ENCODE results near the gene TPP2.

TPP2 gene

DNA sequence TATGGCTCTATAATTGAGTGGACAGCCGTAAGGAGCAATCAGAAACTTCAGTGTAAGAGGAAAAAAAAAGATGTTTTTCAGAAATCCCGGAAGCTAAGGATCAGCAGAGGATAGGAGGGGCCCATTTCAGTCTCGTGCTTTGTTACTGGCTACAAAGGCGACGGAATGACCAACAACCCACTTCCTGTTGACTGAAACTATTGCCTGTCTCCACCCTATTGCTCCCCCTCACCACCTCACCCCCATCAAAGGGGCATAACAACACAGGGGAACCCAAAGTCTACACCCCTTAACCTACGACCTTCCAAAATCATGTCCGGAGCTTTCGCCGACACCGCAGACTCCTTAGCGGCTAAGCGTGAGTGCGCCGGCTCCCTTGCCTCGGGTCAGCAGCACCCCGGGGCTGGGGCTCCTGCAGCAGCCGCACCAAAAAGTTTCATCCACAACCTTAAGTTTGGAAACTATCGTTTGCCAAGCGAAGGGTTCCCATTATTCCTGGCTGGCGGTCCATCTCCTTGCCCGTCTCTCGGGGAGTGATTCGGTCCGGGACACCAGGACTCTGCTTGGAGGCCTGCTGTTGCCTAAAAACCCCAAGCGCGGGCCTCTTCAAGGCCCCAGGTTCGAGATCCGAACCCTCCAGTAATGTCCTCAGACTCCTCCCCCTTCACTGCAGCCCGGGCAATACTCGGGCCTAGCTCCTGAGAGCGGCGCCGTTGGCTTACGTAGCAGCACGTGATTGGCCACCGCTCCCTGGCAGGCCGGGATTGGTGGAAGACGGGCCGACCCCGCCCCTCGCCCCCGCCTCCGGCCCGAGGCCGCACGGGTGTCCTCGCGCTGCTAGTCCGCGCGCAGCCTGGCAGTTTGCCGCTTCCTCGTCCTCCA lies at the start of gene TPP2:
Gene TPP2, plus strand, starts transcription at position 840 of the 882 bp plus-strand sequence. CDS start 53 bp downstream, outside the sequence.
- peak within 1 kb of the TSS; percentile 89 for H3K27ac ChIP-seq
- TF ChIP-seq, protein P1, sequence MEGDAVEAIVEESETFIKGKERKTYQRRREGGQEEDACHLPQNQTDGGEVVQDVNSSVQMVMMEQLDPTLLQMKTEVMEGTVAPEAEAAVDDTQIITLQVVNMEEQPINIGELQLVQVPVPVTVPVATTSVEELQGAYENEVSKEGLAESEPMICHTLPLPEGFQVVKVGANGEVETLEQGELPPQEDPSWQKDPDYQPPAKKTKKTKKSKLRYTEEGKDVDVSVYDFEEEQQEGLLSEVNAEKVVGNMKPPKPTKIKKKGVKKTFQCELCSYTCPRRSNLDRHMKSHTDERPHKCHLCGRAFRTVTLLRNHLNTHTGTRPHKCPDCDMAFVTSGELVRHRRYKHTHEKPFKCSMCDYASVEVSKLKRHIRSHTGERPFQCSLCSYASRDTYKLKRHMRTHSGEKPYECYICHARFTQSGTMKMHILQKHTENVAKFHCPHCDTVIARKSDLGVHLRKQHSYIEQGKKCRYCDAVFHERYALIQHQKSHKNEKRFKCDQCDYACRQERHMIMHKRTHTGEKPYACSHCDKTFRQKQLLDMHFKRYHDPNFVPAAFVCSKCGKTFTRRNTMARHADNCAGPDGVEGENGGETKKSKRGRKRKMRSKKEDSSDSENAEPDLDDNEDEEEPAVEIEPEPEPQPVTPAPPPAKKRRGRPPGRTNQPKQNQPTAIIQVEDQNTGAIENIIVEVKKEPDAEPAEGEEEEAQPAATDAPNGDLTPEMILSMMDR (IDR thresholded peaks at IDR 0.05) = no peak

DNA sequence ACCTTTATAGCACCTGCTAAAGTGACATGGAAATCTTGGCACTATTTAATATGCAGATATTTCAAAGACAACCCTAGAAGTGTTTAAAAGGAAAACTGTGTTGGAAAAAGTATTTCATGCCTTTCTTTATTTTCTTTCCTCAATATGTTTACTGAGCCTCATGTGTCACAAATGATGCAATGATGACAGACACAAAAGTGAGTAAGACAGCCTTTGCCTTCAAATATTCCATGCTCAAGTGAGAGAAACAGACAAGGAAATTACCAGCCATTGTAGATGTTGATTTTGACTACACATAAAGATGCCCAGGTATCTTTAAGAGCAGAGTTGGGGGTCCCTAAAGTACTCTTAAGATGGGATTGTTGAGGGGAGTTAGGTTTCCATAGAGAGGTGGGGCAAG lies 48.0 kb upstream of the TPP2 start:
- TF ChIP-seq, protein P1 (IDR thresholded peaks at IDR 0.05) = no peak
- no peak overlapping the region for H3K27ac ChIP-seq

DNA sequence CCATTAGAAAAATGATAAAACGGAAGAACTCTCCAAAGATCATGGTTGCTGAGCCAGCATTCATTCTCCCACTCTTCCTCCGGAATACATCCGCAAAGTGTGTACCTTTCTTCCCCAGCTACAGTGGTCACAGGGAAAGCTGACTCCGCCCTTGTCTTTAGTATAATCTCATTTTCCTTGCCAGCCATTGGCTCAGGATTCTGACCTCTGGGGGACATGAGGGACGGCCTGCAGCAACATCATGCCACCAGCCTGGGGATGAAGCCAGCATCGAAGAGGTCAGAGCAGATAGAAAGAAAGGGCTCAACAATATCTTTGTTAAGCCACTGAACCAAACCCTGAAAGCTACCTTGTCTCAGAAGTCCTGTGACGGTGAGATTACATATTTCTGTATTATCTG lies 46.3 kb upstream of the TPP2 start:
- TF ChIP-seq, protein P1 (IDR thresholded peaks at IDR 0.05) = no peak
- TF ChIP-seq ZFX (IDR thresholded peaks at IDR 0.05; ENCODE audit: borderline replicate concordance) = no peak

DNA sequence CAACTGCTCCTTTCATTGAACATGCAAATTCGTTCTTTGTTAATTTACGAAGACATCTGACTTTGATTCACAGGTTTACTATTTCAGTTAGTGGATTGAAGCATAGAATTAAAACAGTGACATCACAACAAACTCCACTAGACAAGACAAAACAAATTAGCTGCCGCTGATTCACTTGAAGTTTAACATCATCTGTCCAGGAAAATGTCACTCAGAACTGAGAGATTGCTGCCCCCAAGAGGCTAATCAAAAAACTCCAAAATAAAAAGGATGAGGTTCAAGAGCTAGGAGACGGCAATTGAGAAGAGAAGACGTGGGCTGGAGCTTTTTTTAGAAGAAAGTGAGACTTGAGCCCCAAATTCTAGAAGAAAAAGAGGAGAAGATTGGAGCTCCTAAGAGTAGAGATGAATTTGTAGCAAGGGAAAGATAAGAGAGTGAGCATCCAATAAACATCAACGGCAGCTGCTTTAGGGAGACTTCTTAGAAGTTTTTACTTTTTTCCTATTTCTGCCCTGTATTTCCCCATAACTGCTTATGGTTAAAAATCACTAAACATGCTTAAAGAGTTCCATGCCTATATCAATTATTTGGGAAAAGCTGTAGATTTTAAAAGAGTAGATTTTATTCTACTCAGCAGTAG lies 40.8 kb upstream of the TPP2 start:
- no peak for TF ChIP-seq ZFX (IDR thresholded peaks at IDR 0.05; ENCODE audit: borderline replicate concordance)
- TF ChIP-seq, protein P1 (IDR thresholded peaks at IDR 0.05) = peak; percentile 76

More for the DNA sequence above, 46.3 kb upstream of the TPP2 start:
- no peak overlapping the region for H3K27ac ChIP-seq

DNA sequence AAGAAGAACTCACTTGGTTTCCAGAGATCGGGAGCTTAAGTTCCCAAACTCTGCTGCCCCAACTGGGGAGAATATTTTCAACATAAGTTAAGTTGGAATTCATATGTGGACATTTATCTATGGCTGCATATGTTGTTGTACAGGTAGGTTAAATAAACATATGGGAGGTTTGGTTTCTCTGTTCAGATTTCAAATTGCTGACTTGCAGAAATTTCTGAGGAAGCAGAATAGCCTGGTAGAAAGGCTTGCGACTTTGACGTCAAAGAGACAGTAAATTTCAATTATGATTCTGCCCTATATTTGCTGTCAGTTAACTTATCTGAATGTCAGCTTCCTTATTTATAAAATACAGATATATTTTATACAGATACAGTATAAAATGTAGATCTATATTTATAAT lies 40.0 kb upstream of the TPP2 start:
- H3K27ac ChIP-seq = no peak overlapping the region
- TF ChIP-seq ZFX (IDR thresholded peaks at IDR 0.05; ENCODE audit: borderline replicate concordance) = no peak
- TF ChIP-seq, protein P1 (IDR thresholded peaks at IDR 0.05) = no peak

More for the DNA sequence above, 40.8 kb upstream of the TPP2 start:
- no peak overlapping the region for H3K27ac ChIP-seq

DNA sequence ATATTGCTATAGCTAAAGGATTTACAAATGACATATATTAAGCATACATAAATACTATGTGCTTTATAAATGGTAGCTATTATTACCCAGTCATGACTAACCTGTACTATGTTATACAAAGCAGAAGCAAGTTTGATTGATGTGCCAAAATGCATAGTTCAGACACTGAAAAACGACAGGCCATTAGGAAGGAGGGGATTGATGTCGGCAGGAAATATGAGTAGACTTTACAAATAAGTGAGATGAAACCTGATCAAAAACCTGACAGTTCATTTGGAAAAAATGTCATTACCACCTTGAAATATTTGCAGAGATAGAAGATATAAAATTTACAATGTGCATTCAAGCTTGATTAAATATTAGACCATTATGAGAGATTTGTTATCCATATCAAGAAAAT lies 38.8 kb upstream of the TPP2 start:
- TF ChIP-seq, protein P1 (IDR thresholded peaks at IDR 0.05) = no peak
- TF ChIP-seq ZFX (IDR thresholded peaks at IDR 0.05; ENCODE audit: borderline replicate concordance) = no peak
- no peak overlapping the region for H3K27ac ChIP-seq

DNA sequence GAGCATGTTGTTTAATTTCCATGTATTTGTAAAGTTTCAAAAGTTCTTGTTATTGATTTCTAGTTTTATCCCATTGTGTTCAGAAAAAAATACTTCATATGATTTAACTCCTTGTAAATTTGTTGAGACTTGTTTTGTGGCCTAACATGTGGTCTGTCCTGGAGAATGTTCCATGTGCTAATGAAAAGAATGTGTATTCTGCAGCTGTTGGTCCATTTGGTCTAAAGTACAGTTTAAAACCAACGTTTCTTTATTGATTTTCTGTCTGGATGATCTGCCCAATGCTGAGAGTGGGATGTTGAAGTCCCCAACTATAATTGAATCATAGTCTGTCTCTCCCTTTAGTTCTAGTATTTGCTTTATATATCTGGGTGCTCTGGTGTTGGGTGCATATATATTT lies 34.9 kb upstream of the TPP2 start:
- TF ChIP-seq ZFX (IDR thresholded peaks at IDR 0.05; ENCODE audit: borderline replicate concordance) = no peak
- TF ChIP-seq, protein P1 (IDR thresholded peaks at IDR 0.05) = no peak
- H3K27ac ChIP-seq = no peak overlapping the region
